MM.1S (cell line): ENCODE results near the gene SLC3A2.

ENCODE experiments used
- DNase-seq: peaks from one replicate; pipeline ENCODE4 v3.0.0-alpha.2; 2015
- H2AFZ ChIP-seq: fragments of 300-600 bp; sonication (generic); 2 replicates; pipeline ENCODE4 v1.6.0; 2016; ENCODE audit warnings: antibody characterized with exemption, low read length
- H3F3A ChIP-seq: fragments of 300-600 bp; sonication (generic); 2 replicates; pipeline ENCODE4 v1.6.1; 2016; ENCODE audit warnings: mild to moderate bottlenecking, antibody characterized with exemption, low read length, moderate library complexity, mixed read lengths; ENCODE audit not compliant: insufficient read depth
- H3K27ac ChIP-seq: fragments of 300-600 bp; sonication (generic); 2 replicates; pipeline ENCODE4 v1.5.1; 2016; ENCODE audit warnings: mild to moderate bottlenecking, low read length
- H3K27me3 ChIP-seq: fragments of 300-600 bp; sonication (generic); replicated peaks from 2 replicates; pipeline ENCODE4 v1.6.0; 2016; ENCODE audit warnings: low read length; ENCODE audit not compliant: insufficient read depth
- H3K36me3 ChIP-seq: fragments of 300-600 bp; sonication (generic); replicated peaks from 2 replicates; pipeline ENCODE4 v1.6.1; 2016; ENCODE audit warnings: mild to moderate bottlenecking, low read length, mixed read lengths; ENCODE audit not compliant: insufficient read depth
- H3K4me1 ChIP-seq: fragments of 300-600 bp; sonication (generic); 2 replicates; pipeline ENCODE4 v1.6.1; 2016; ENCODE audit warnings: low read length, mixed read lengths
- H3K4me2 ChIP-seq: fragments of 300-600 bp; sonication (generic); 2 replicates; pipeline ENCODE4 v1.6.0; 2016; ENCODE audit warnings: low read depth, low read length
- H3K4me3 ChIP-seq: fragments of 300-600 bp; sonication (generic); 2 replicates; pipeline ENCODE4 v1.5.1; 2016; ENCODE audit warnings: low read length, mixed read lengths
- H3K79me2 ChIP-seq: fragments of 300-600 bp; sonication (generic); 2 replicates; pipeline ENCODE4 v1.6.1; 2016; ENCODE audit warnings: mixed run types, low read length, mixed read lengths
- H3K9ac ChIP-seq: fragments of 300-600 bp; sonication (generic); 2 replicates; pipeline ENCODE4 v1.6.1; 2016; ENCODE audit warnings: low read length, mixed read lengths
- H3K9me2 ChIP-seq: fragments of 300-600 bp; sonication (generic); replicated peaks from 2 replicates; pipeline ENCODE4 v1.6.1; 2016; ENCODE audit warnings: mild to moderate bottlenecking, low read length, mixed read lengths; ENCODE audit not compliant: insufficient read depth
- H3K9me3 ChIP-seq: fragments of 300-600 bp; sonication (generic); replicated peaks from 2 replicates; pipeline ENCODE4 v1.6.1; 2016; ENCODE audit warnings: mild to moderate bottlenecking, low read length, mixed read lengths; ENCODE audit not compliant: insufficient read depth
- H4K20me1 ChIP-seq: fragments of 300-600 bp; sonication (generic); 2 replicates; pipeline ENCODE4 v1.6.1; 2016; ENCODE audit warnings: mild to moderate bottlenecking, low read length, moderate library complexity, mixed read lengths; ENCODE audit not compliant: insufficient read depth
- EZH2 ChIP-seq: fragments of 300-600 bp; sonication (generic); optimal IDR thresholded peaks from 2 replicates; pipeline ENCODE3; 2017; ENCODE audit warnings: low read depth, mild to moderate bottlenecking, antibody characterized with exemption, low read length, mixed read lengths
- EZH2phosphoT487 ChIP-seq: fragments of 300-600 bp; sonication (generic); IDR thresholded peaks from 2 replicates; pipeline ENCODE4 v1.6.1; 2018; ENCODE audit warnings: antibody characterized with exemption, low read length
- TF ChIP-seq, protein P1 (sequence below): fragments of 300-600 bp; sonication (generic); IDR thresholded peaks from 2 replicates; pipeline ENCODE4 v1.5.1; 2016; ENCODE audit warnings: antibody characterized with exemption, low read length, mixed read lengths

The SLC3A2 gene

DNA sequence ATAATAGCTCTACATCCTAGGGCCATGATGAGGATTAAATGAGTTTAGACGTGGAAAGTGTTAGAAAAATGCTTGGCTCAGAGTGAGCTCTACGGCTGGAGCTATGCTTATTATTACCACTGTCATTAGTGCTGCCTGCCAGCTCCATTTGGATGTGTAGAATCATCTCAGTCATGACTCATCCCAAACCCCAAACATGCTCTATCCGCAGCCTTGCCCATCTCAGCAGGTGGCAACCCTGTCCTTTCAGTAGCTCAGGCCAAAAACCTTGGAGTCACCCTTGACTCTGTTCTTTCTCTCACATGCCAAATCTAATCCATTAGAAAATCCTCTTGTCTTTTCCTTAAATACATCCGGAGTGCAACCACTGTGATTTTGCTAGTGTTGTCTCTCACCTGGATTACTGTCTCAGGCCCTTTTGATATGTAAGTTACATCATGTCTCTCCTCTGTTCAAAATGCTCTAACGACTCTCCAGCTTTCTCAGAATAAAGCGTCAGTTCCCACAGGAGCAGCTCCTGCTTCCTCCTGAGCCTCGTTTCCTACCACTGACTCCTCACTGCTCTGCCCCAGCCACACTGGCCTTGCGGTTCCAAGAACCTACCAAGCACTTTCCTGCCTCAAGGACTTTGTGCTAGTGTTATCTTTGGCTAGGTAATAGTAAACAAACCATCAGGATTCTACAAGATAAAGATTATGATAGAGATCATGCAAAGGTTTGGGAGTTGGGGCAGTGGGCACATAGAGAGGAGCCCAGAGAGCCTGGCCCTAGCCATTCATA lies 51.0 kb downstream of the SLC3A2 start:
- Histone ChIP-seq H3K9me2 (no peaks in the 10 kb centered on the region), H3K4me2 (no peak overlapping the region)

DNA sequence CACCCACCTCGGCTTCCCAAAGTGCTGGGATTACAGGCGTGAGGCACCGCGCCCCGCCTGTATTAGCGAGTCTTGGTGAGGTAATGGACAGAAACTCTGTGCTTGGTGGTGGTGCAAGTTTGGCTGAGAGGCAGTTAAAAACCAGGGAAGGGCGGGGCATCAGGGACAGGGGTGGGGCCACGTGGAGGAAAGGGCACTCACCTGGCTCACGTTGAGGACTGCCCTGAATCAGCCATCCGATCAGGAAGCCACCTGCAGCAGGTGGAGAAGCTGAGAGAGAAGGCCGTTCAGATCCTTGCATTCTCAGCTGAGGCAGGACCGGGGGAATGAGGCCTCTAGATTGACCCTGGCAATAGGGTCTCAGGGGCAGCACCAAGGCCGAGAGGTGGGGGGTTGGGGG lies 52.6 kb downstream of the SLC3A2 start:
- no peak overlapping the region for H3K9ac ChIP-seq
- no peak overlapping the region for H3K4me3 ChIP-seq
- H3K27me3 ChIP-seq: peaks cover 26% of the 10 kb centered on the region
- H3K4me1 ChIP-seq: no peaks in the 10 kb centered on the region
- H3K4me2 ChIP-seq: no peak overlapping the region
- H3F3A ChIP-seq: no peaks in the 10 kb centered on the region
- H3K9me3 ChIP-seq: no peaks in the 10 kb centered on the region
- H4K20me1 ChIP-seq: no peaks in the 10 kb centered on the region
- no peaks in the 10 kb centered on the region for H3K36me3 ChIP-seq
- H3K79me2 ChIP-seq: no peaks in the 10 kb centered on the region
- H3K9me2 ChIP-seq: no peaks in the 10 kb centered on the region
- no peak for DNase-seq
- H2AFZ ChIP-seq: no peak overlapping the region
- no peak overlapping the region for H3K27ac ChIP-seq
- TF ChIP-seq EZH2 (no peak), EZH2phosphoT487 (no peak)
- TF ChIP-seq, protein P1, sequence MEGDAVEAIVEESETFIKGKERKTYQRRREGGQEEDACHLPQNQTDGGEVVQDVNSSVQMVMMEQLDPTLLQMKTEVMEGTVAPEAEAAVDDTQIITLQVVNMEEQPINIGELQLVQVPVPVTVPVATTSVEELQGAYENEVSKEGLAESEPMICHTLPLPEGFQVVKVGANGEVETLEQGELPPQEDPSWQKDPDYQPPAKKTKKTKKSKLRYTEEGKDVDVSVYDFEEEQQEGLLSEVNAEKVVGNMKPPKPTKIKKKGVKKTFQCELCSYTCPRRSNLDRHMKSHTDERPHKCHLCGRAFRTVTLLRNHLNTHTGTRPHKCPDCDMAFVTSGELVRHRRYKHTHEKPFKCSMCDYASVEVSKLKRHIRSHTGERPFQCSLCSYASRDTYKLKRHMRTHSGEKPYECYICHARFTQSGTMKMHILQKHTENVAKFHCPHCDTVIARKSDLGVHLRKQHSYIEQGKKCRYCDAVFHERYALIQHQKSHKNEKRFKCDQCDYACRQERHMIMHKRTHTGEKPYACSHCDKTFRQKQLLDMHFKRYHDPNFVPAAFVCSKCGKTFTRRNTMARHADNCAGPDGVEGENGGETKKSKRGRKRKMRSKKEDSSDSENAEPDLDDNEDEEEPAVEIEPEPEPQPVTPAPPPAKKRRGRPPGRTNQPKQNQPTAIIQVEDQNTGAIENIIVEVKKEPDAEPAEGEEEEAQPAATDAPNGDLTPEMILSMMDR: no peak

More for the DNA sequence above, 51.0 kb downstream of the SLC3A2 start:
- H3K36me3 ChIP-seq: no peaks in the 10 kb centered on the region
- H3K4me3 ChIP-seq: no peak overlapping the region
- H2AFZ ChIP-seq: no peak overlapping the region
- H3K27ac ChIP-seq: no peak overlapping the region
- no peak for DNase-seq
- no peaks in the 10 kb centered on the region for H3K79me2 ChIP-seq
- no peak overlapping the region for H3K9ac ChIP-seq
- no peaks in the 10 kb centered on the region for H4K20me1 ChIP-seq
- H3F3A ChIP-seq: no peaks in the 10 kb centered on the region
- TF ChIP-seq, protein P1: no peak
- no peak for TF ChIP-seq EZH2
- no peak for TF ChIP-seq EZH2phosphoT487
- no peaks in the 10 kb centered on the region for H3K9me3 ChIP-seq
- no peaks in the 10 kb centered on the region for H3K4me1 ChIP-seq
- peaks cover 42% of the 10 kb centered on the region for H3K27me3 ChIP-seq

DNA sequence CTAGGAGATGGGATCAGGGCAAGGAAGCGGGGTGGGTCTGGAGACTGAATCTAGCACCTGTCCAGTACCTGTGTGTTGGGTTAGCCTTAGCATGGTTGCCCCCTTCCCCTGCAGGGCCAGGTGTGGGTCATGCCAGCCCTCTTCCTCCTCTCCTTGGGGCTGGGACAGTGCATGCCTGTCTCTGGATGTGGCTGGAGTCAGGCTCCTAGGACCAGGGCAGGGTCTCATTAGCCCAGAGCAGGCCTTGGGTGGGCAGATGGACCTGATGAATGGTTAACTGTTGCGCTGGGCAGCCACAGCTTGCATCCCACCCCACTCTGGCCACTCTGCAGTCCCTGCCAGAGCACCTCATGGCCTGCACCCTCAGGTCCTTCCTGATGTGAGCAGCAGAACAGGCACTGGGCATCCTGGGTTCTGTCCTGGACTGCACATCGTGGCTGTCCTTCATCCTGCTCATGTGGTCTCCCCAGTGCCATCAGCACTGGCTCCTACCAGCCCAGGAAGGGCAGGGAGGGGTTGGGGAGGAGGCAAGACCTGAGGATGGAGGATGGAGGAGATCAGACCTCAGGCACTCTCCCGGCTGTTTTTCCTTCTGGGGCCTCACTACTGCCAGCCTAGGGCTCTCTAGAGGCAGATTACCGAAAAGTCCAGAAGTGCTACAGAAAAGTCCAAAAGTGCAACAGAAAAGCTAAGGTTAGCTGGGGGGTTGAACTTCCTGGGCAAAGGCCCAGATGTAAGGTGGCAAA lies 53.2 kb downstream of the SLC3A2 start:
- Histone ChIP-seq H3K79me2 (no peaks in the 10 kb centered on the region), H3F3A (no peaks in the 10 kb centered on the region), H3K4me3 (no peak overlapping the region), H3K27me3 (peaks cover 20% of the 10 kb centered on the region), H2AFZ (no peak overlapping the region), H3K9me3 (no peaks in the 10 kb centered on the region), H3K9ac (no peak overlapping the region), H3K4me1 (no peaks in the 10 kb centered on the region), H3K36me3 (no peaks in the 10 kb centered on the region), H3K4me2 (no peak overlapping the region), H3K9me2 (no peaks in the 10 kb centered on the region), H3K27ac (no peak overlapping the region), H4K20me1 (no peaks in the 10 kb centered on the region)
- TF ChIP-seq EZH2phosphoT487 (no peak), EZH2 (no peak)
- TF ChIP-seq, protein P1: no peak
- DNase-seq: no peak
